ENCODE measurements around the gene ITGA11. TPM values are rescaled to one million over a fixed set of nuclear protein-coding genes. Genes with fewer than 3 reads are reported as not detected.

ITGA11 gene, protein sequence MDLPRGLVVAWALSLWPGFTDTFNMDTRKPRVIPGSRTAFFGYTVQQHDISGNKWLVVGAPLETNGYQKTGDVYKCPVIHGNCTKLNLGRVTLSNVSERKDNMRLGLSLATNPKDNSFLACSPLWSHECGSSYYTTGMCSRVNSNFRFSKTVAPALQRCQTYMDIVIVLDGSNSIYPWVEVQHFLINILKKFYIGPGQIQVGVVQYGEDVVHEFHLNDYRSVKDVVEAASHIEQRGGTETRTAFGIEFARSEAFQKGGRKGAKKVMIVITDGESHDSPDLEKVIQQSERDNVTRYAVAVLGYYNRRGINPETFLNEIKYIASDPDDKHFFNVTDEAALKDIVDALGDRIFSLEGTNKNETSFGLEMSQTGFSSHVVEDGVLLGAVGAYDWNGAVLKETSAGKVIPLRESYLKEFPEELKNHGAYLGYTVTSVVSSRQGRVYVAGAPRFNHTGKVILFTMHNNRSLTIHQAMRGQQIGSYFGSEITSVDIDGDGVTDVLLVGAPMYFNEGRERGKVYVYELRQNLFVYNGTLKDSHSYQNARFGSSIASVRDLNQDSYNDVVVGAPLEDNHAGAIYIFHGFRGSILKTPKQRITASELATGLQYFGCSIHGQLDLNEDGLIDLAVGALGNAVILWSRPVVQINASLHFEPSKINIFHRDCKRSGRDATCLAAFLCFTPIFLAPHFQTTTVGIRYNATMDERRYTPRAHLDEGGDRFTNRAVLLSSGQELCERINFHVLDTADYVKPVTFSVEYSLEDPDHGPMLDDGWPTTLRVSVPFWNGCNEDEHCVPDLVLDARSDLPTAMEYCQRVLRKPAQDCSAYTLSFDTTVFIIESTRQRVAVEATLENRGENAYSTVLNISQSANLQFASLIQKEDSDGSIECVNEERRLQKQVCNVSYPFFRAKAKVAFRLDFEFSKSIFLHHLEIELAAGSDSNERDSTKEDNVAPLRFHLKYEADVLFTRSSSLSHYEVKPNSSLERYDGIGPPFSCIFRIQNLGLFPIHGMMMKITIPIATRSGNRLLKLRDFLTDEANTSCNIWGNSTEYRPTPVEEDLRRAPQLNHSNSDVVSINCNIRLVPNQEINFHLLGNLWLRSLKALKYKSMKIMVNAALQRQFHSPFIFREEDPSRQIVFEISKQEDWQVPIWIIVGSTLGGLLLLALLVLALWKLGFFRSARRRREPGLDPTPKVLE
- not detected in 2 replicates for total RNA-seq (2016; rRNA removed; fragmentation: Illumina TruSeq; extraction: Trizol)
- total RNA-seq (2016; cell fraction: cytosol; rRNA removed; fragmentation: Illumina TruSeq; extraction: Trizol; ENCODE audit: low read depth) = not detected in 2 replicates
- total RNA-seq (2016; cell fraction: insoluble cytoplasmic fraction; rRNA removed; fragmentation: Illumina TruSeq; extraction: Trizol) = not detected in 2 replicates
- total RNA-seq (2016; cell fraction: membrane; rRNA removed; fragmentation: Illumina TruSeq; extraction: Trizol) = not detected in 2 replicates
- 0.03 TPM in 1 of 2 replicates, not detected in the other for total RNA-seq (2016; cell fraction: nucleus; rRNA removed; fragmentation: Illumina TruSeq; extraction: Trizol)
- polyA plus RNA-seq (2011; rRNA removed) = not detected in 2 replicates
- polyA plus RNA-seq (2011; cell fraction: cytosol; rRNA removed) = not detected in 2 replicates
- 0.02 TPM in 2 replicates for polyA plus RNA-seq (2011; cell fraction: nucleus; rRNA removed)
- polyA plus RNA-seq (2012) = 0.01 TPM in 1 of 2 replicates, not detected in the other
- not detected in 2 replicates for polyA plus RNA-seq (2016; cell fraction: cytosol; fragmentation: Illumina TruSeq; extraction: Trizol; ENCODE audit: low read depth)
- not detected in 2 replicates for polyA plus RNA-seq (2016; cell fraction: insoluble cytoplasmic fraction; fragmentation: Illumina TruSeq; extraction: Trizol; ENCODE audit: low read depth)
- polyA plus RNA-seq (2016; cell fraction: membrane; fragmentation: Illumina TruSeq; extraction: Trizol; ENCODE audit: low read depth) = not detected in 2 replicates
- polyA plus RNA-seq (2016; cell fraction: nucleus; fragmentation: Illumina TruSeq; extraction: Trizol; ENCODE audit: insufficient read depth, low read depth) = not detected in 2 replicates
- not detected in 2 replicates for polyA minus RNA-seq (2011; rRNA and poly(A)+ RNA removed; ENCODE audit: low replicate concordance)
- polyA minus RNA-seq (2011; cell fraction: cytosol; rRNA and poly(A)+ RNA removed) = not detected in 2 replicates
- polyA minus RNA-seq (2011; cell fraction: nucleus; rRNA and poly(A)+ RNA removed) = 0.12 TPM in 1 of 2 replicates, not detected in the other
- percentile 3 among the genes with signal in this experiment for Bru-seq, nascent RNA
- BruChase-seq, experiment 1, labeled RNA remaining after a 6-hour chase = percentile 1 among the genes with signal in this experiment
- not detected for BruChase-seq, experiment 2, labeled RNA remaining after a 2-hour chase
- long read RNA-seq, experiment 1 = 0 reads
- long read RNA-seq, experiment 2 = 0 reads

- CTCF ChIA-PET (ENCODE audit: low intra/inter-chr PET ratio, low total read pairs) = no interaction called here
These were observed at the start of gene ITGA11 for GRCh38 chr15:68431792-68432401. ITGA11 (minus strand) TSS chr15:68432163; CDS start chr15:68432066, 97 bp downstream.

More at GRCh38 chr15:68431792-68432401, at the start of gene ITGA11:
- TF ChIP-seq DNMT1 (CRISPR knock-in tag; IDR thresholded peaks at IDR 0.05) = no peak
- TF ChIP-seq GABPB1 (CRISPR knock-in tag; IDR thresholded peaks at IDR 0.05) = peak; percentile 30; the same call in 1 of the 2 replicates
- 5% methylated on average over 35 of the region's 49 CpGs for whole genome bisulfite sequencing (ENCODE audit: low lambda C conversion rate)
- Histone ChIP-seq H3K79me2 (ENCODE audit: insufficient read depth, low read length) (no peaks in the 10 kb centered on the region), H3K27me3 (ENCODE audit: control insufficient read depth in 1 of 2, insufficient read depth in 2 of 2, low read length in 2 of 2) (peaks cover 4 to 52% of the 10 kb centered on the region in 2 experiments; a peak in 4 of 5 replicates), H3K9ac (ENCODE audit: insufficient read depth, low read depth, low read length) (no peak within 1 kb of the TSS), H3K4me3 (replicated peaks in 1 of 3; ENCODE audit: insufficient read depth in 1 of 3, low read depth in 2 of 3, low read length in 3 of 3) (peak within 1 kb of the TSS in 1 of 3 experiments; percentile 23; a peak in 2 of 6 replicates), H3K4me1 (ENCODE audit: insufficient read depth, low read length) (no peaks in the 10 kb centered on the region), H3K4me2 (ENCODE audit: low read depth, low read length) (peak within 1 kb of the TSS; percentile 39; the same call in 1 of the 2 replicates), H4K20me1 (ENCODE audit: insufficient read depth, low read length) (no peaks in the 10 kb centered on the region), H3K27ac (ENCODE audit: extremely low read length, insufficient read depth, low read length) (no peak within 1 kb of the TSS), H3K36me3 (replicated peaks in 1 of 2; ENCODE audit: control insufficient read depth in 1 of 2, insufficient read depth in 2 of 2, low read length in 2 of 2) (no peaks in the 10 kb centered on the region), H3K9me3 (ENCODE audit: low read length) (no peaks in the 10 kb centered on the region), H2AFZ (ENCODE audit: low read length) (no peak within 1 kb of the TSS)
- ATAC-seq = peak; percentile 90
- no peak for DNase-seq (ENCODE audit: low spot score)
- intact Hi-C loops (cut with micrococcal nuclease; ENCODE audit: unreplicated experiment) (no loop called here), in situ Hi-C loops (cut with HindIII; ENCODE audit: extremely low pct_ligation_motif_present, low pct_unique_long_range_greater_than_20kb) (no loop called here)
- POLR2A ChIA-PET = no interaction called here
- no peak for FAIRE-seq
- no TSS peak for BruUV-seq (replicated peaks)
